Measurements from ENCODE around the gene POU4F3. TPM values are rescaled to one million over a fixed set of nuclear protein-coding genes. Genes with fewer than 3 reads are reported as not detected.

The POU4F3 gene
- total and polyA plus RNA-seq, 2 of the 4 experiments (the other 2 are of a cell fraction) = 0.02 TPM; not detected in 1

DNA sequence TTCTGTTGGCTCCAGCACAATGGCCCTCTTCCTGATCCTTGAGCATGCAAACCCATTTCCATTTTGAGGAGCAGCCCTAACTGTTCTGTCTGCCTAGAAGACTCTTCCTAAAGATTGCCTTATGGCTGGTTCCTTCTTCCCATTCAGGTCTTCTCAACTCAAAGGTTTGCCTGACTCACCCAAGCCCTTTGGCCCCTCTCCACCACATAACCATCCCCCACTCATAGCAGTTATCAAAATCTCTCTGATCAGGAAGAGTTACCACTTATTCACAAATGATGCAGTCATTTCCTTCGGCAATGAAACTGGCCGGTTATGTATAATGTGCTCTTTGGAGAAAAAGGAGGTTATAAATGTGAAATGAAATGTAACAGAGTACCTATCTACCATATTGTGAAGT is 8.9 kb upstream of the POU4F3 start:
- intact Hi-C loops (cut with micrococcal nuclease) = no loop called here
- TF ChIP-seq MAZ (IDR thresholded peaks at IDR 0.05; ENCODE audit: borderline replicate concordance, low read depth, low read length) = no peak
- TF ChIP-seq FOS (IDR thresholded peaks at IDR 0.05; ENCODE audit: low read depth, low read length) = no peak
- no peak for TF ChIP-seq CEBPB (IDR thresholded peaks at IDR 0.05; ENCODE audit: low read depth, low read length)
- TF ChIP-seq, protein P1, sequence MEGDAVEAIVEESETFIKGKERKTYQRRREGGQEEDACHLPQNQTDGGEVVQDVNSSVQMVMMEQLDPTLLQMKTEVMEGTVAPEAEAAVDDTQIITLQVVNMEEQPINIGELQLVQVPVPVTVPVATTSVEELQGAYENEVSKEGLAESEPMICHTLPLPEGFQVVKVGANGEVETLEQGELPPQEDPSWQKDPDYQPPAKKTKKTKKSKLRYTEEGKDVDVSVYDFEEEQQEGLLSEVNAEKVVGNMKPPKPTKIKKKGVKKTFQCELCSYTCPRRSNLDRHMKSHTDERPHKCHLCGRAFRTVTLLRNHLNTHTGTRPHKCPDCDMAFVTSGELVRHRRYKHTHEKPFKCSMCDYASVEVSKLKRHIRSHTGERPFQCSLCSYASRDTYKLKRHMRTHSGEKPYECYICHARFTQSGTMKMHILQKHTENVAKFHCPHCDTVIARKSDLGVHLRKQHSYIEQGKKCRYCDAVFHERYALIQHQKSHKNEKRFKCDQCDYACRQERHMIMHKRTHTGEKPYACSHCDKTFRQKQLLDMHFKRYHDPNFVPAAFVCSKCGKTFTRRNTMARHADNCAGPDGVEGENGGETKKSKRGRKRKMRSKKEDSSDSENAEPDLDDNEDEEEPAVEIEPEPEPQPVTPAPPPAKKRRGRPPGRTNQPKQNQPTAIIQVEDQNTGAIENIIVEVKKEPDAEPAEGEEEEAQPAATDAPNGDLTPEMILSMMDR (conservative IDR thresholded peaks at IDR 0.05; ENCODE audit: low read depth, low read length) = no peak
- TF ChIP-seq, protein P2, sequence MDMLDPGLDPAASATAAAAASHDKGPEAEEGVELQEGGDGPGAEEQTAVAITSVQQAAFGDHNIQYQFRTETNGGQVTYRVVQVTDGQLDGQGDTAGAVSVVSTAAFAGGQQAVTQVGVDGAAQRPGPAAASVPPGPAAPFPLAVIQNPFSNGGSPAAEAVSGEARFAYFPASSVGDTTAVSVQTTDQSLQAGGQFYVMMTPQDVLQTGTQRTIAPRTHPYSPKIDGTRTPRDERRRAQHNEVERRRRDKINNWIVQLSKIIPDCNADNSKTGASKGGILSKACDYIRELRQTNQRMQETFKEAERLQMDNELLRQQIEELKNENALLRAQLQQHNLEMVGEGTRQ (IDR thresholded peaks at IDR 0.05; ENCODE audit: low read depth, low read length) = no peak
- TF ChIP-seq RAD21 (IDR thresholded peaks at IDR 0.05; ENCODE audit: low read length) = no peak
- TF ChIP-seq MXI1 (IDR thresholded peaks at IDR 0.05; ENCODE audit: borderline replicate concordance, low read depth, low read length) = no peak
- TF ChIP-seq CHD1 (IDR thresholded peaks at IDR 0.05; ENCODE audit: low read depth, low read length) = no peak
- TF ChIP-seq SMC3 (IDR thresholded peaks at IDR 0.05; ENCODE audit: low read depth, low read length) = no peak
- no peak for TF ChIP-seq POLR2A (IDR thresholded peaks at IDR 0.05; ENCODE audit: low read depth, low read length)
- no peak for TF ChIP-seq BHLHE40 (IDR thresholded peaks at IDR 0.05; ENCODE audit: low read depth, low read length)
- TF ChIP-seq, protein P3, sequence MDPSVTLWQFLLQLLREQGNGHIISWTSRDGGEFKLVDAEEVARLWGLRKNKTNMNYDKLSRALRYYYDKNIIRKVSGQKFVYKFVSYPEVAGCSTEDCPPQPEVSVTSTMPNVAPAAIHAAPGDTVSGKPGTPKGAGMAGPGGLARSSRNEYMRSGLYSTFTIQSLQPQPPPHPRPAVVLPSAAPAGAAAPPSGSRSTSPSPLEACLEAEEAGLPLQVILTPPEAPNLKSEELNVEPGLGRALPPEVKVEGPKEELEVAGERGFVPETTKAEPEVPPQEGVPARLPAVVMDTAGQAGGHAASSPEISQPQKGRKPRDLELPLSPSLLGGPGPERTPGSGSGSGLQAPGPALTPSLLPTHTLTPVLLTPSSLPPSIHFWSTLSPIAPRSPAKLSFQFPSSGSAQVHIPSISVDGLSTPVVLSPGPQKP (IDR thresholded peaks at IDR 0.05; ENCODE audit: borderline replicate concordance, low read depth, low read length) = no peak
- TF ChIP-seq MAFK (IDR thresholded peaks at IDR 0.05; ENCODE audit: low read depth, low read length) = no peak
- no peak for TF ChIP-seq NFE2L2 (IDR thresholded peaks at IDR 0.05; ENCODE audit: low read depth, low read length)
- H4K5ac ChIP-seq (ENCODE audit: low read depth, low read length) = no peak overlapping the region
- no peak overlapping the region for H4K91ac ChIP-seq (ENCODE audit: insufficient read depth, low read depth, low read length)
- H2BK5ac ChIP-seq (ENCODE audit: low read depth, low read length, poor library complexity, severe bottlenecking) = no peak overlapping the region
- no peak overlapping the region for H3K4me2 ChIP-seq (ENCODE audit: low read depth, low read length)
- in situ Hi-C loops (cut with MboI; ENCODE audit: low sequenced_read_pairs) = no loop called here
- no peak overlapping the region for H3K4me3 ChIP-seq (ENCODE audit: insufficient read depth, low read depth, low read length)
- no peak overlapping the region for H3K9ac ChIP-seq (ENCODE audit: low read depth, low read length)
- H3K4ac ChIP-seq (ENCODE audit: low read depth, low read length) = no peak overlapping the region
- H3K79me1 ChIP-seq (ENCODE audit: low read depth in 1 of 2, low read length in 2 of 2) = no peaks in the 10 kb centered on the region
- dilution Hi-C loops (cut with HindIII; ENCODE audit: low sequenced_read_pairs, unreplicated experiment) = no loop called here
- no peaks in the 10 kb centered on the region for H3K36me3 ChIP-seq (ENCODE audit: control insufficient read depth, insufficient read depth, low read length)
- no CpG with 5 or more reads among the region's 2 CpGs for WGBS, 2 experiments (ENCODE audit: extremely low coverage in 2 of 2, insufficient read length in 1 of 2)
- no peak overlapping the region for H4K8ac ChIP-seq (ENCODE audit: low read depth in 2 of 2, low read length in 2 of 2)
- no peak overlapping the region for H3K14ac ChIP-seq (replicated peaks; ENCODE audit: low read depth, low read length)
- H3K9me1 ChIP-seq (ENCODE audit: insufficient read depth, low read length) = no peaks in the 10 kb centered on the region
- no peak overlapping the region for H2AK9ac ChIP-seq (replicated peaks; ENCODE audit: low read depth, low read length, poor library complexity)
- H2AK5ac ChIP-seq (ENCODE audit: low read depth, low read length) = no peak overlapping the region
- no peaks in the 10 kb centered on the region for H3K4me1 ChIP-seq (ENCODE audit: control insufficient read depth, insufficient read depth, low read length)
- H3K18ac ChIP-seq (ENCODE audit: low read depth, low read length) = no peak overlapping the region
- no peak overlapping the region for H2BK15ac ChIP-seq (ENCODE audit: low read depth, low read length)
- ChIA-PET POLR2A (ENCODE audit: unreplicated experiment) (no interaction called here), CTCF (no interaction called here)
- BruUV-seq (replicated peaks) = no TSS peak
- no peak overlapping the region for H3K27ac ChIP-seq (ENCODE audit: insufficient read depth, low read length)
- H3K23ac ChIP-seq (ENCODE audit: low read depth, low read length) = no peak overlapping the region
- no peak overlapping the region for H2BK120ac ChIP-seq (ENCODE audit: low read depth, low read length)
- no peaks in the 10 kb centered on the region for H3K9me3 ChIP-seq (ENCODE audit: control insufficient read depth, insufficient read depth, low read length)
- ATAC-seq (ENCODE audit: low read depth) (no peak), DNase-seq (no peak)
- H3K56ac ChIP-seq (ENCODE audit: extremely low read depth, insufficient read depth, low read length) = no peak overlapping the region
- H4K20me1 ChIP-seq (ENCODE audit: insufficient read depth, low read length) = no peaks in the 10 kb centered on the region
- H2BK20ac ChIP-seq (ENCODE audit: low read depth, low read length) = no peak overlapping the region
- peaks cover 36% of the 10 kb centered on the region for H3K27me3 ChIP-seq (ENCODE audit: control insufficient read depth, insufficient read depth, low read length)
- H2AFZ ChIP-seq (replicated peaks; ENCODE audit: low read length, poor library complexity) = no peak overlapping the region

Measured in IMR-90 (cell line).